ENCODE data around the gene PPP1R12A.
"Not testable (repeated sequence)": the region's sequence is repeated elsewhere in the genome, so short reads cannot be mapped to it uniquely, and the experiment has no call there.

DNA sequence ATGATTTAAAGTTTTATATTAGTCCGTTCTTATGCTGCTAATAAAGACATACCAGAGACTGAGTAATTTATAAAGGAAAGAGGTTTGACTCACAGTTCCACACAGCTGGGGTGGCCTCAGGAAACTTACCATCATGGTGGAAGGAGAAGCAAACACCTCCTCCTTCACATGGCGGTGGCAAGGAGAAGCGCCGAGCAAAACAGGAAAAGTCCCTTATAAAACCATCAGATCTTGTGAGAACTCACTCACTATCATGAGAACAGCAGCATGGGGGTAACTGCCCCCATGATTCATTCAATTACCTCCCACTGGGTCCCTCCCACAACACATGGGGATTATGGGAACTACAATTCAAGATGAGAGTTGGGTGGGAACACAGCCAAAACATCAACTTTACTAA is 56.4 kb downstream of the PPP1R12A start:
- not testable (repeated sequence) for TF ChIP-seq YY1 (IDR thresholded peaks at IDR 0.05; ENCODE audit: insufficient read depth, insufficient read length); SUZ12 (IDR thresholded peaks at IDR 0.05; ENCODE audit: extremely low read depth, insufficient read depth, insufficient read length)

Data from NT2/D1 (cell line).